K562 (cell line): Measurements from ENCODE around the gene LCA5. TPM values are rescaled to one million over a fixed set of nuclear protein-coding genes. Genes with fewer than 3 reads are reported as not detected.

Source experiments
- BACH1 ChIP-seq: fragments of 200-800 bp; sonication (Bioruptor generic); IDR thresholded peaks from 2 replicates; pipeline ENCODE4 v1.6.1; 2016; ENCODE audit warnings: missing genetic modification characterization, missing compliant biosample characterization
- BMI1 ChIP-seq: fragments of 150-350 bp; IDR thresholded peaks from 2 replicates; pipeline ENCODE4 v1.6.1; 2014; ENCODE audit warnings: low read length
- BRF1 ChIP-seq: IDR thresholded peaks from 3 replicates; pipeline ENCODE4 v1.6.1; 2011; ENCODE audit warnings: borderline replicate concordance, mild to moderate bottlenecking; ENCODE audit not compliant: insufficient read length; ENCODE audit errors: extremely low read depth
- DNMT1 ChIP-seq: fragments of 450-650 bp; IDR thresholded peaks from 2 replicates; pipeline ENCODE4 v1.6.1; 2016; ENCODE audit warnings: antibody characterized with exemption, mild to moderate bottlenecking
- HDAC2 ChIP-seq: fragments of 450-650 bp; IDR thresholded peaks from 2 replicates; pipeline ENCODE4 v1.6.1; 2016; ENCODE audit warnings: mild to moderate bottlenecking
- MEF2A ChIP-seq: IDR thresholded peaks from 2 replicates; pipeline ENCODE4 v1.6.1; 2011; ENCODE audit warnings: low read depth, mild to moderate bottlenecking, low read length, moderate library complexity; ENCODE audit not compliant: control insufficient read depth
- MTA2 ChIP-seq: fragments of 450-650 bp; IDR thresholded peaks from 2 replicates; pipeline ENCODE4 v1.6.1; 2016; ENCODE audit warnings: low read depth
- MYNN ChIP-seq, 2 experiments: sonication (generic); formaldehyde crosslinking in 1 of 2; IDR thresholded peaks; 2 replicates each; pipeline versions ENCODE4 v1.5.0 to v1.6.1; 2016 to 2020; ENCODE audit warnings: antibody characterized with exemption in 1 of 2, missing genetic modification reagents in 1 of 2
- NCOR1 ChIP-seq: fragments of 450-650 bp; IDR thresholded peaks from 2 replicates; pipeline ENCODE4 v1.6.1; 2016; ENCODE audit warnings: mild to moderate bottlenecking, moderate library complexity
- NELFE ChIP-seq: IDR thresholded peaks from 2 replicates; pipeline ENCODE4 v1.6.1; 2011; ENCODE audit warnings: mild to moderate bottlenecking; ENCODE audit not compliant: insufficient read depth, insufficient read length
- NFE2 ChIP-seq: IDR thresholded peaks from 2 replicates; pipeline ENCODE4 v1.6.1; 2014; ENCODE audit warnings: antibody characterized with exemption, low read depth
- RAD51 ChIP-seq: fragments of 450-650 bp; IDR thresholded peaks from 2 replicates; pipeline ENCODE4 v1.7.1; 2016; ENCODE audit warnings: low read depth, mild to moderate bottlenecking, borderline replicate concordance
- SLC30A9 ChIP-seq: fragments of 250-450 bp; sonication (Bioruptor Pico); IDR thresholded peaks from 2 replicates; pipeline ENCODE4 v1.8.0; 2022; ENCODE audit warnings: mild to moderate bottlenecking, moderate library complexity
- YY1 ChIP-seq, 3 experiments: IDR thresholded peaks; 2 replicates each; pipeline ENCODE4 v1.6.1; 2011; ENCODE audit warnings: low read length in 2 of 3, mild to moderate bottlenecking in 2 of 3, moderate library complexity in 2 of 3, borderline replicate concordance in 1 of 3, control low read depth in 1 of 3, low read depth in 1 of 3; ENCODE audit not compliant: insufficient read depth in 3 of 3, insufficient replicate concordance in 2 of 3, control insufficient read depth in 1 of 3, insufficient read length in 1 of 3; ENCODE audit errors: extremely low read depth in 1 of 3
- ZKSCAN3 ChIP-seq: fragments of 250-450 bp; sonication (Bioruptor Pico); IDR thresholded peaks from 2 replicates; pipeline ENCODE4 v1.4.0; 2020
- ZNF175 ChIP-seq: fragments of 200-800 bp; sonication (Bioruptor generic); IDR thresholded peaks from 2 replicates; pipeline ENCODE4 v1.6.1; 2016; ENCODE audit warnings: low read depth, mild to moderate bottlenecking, missing genetic modification characterization, missing compliant biosample characterization
- polyA plus RNA-seq, 8 experiments: library from polyadenylated mRNA; depleted of rRNA in 4 of 8; stranded (reverse) in 5 of 8; unstranded in 3 of 8; fragments of >200 nt; fragmentation: Nextera tagmentation in 2 of 8; fragmentation: Illumina TruSeq in 1 of 8; extraction: Ambion mirVana in 2 of 8; extraction: Trizol in 1 of 8; gene quantifications; 2 replicates each; pipeline versions ENCODE4 v1.2.1 to v1.2.3, GENCODE V29; 2011 to 2014; ENCODE audit warnings: inconsistent platforms in 1 of 8, missing spikeins in 1 of 8
- total RNA-seq, 7 experiments: library from RNA; depleted of rRNA in 6 of 7; stranded (reverse); fragments of >200 nt in 6 of 7; fragmentation: Illumina TruSeq in 2 of 7; extraction: Trizol in 2 of 7; gene quantifications; 2 replicates each; pipeline versions ENCODE4 v1.2.1 to v1.2.3, GENCODE V29; 2011 to 2021; ENCODE audit warnings: low replicate concordance in 1 of 7
- TF ChIP-seq, protein P1 (sequence below): fragments of 450-650 bp; IDR thresholded peaks from one replicate; pipeline ENCODE4 v1.6.1; 2018; ENCODE audit warnings: mild to moderate bottlenecking, moderate library complexity; ENCODE audit not compliant: partially characterized antibody
- TF ChIP-seq, protein P2 (sequence below): sonication (generic); formaldehyde crosslinking; IDR thresholded peaks from 2 replicates; pipeline ENCODE4 v1.8.0; 2022; ENCODE audit warnings: missing genetic modification reagents, mild to moderate bottlenecking, borderline replicate concordance
- TF ChIP-seq, protein P3 (sequence below): fragments of 150-350 bp; IDR thresholded peaks from 2 replicates; pipeline ENCODE4 v1.6.1; 2014; ENCODE audit warnings: low read depth, mild to moderate bottlenecking, low read length, borderline replicate concordance
- TF ChIP-seq, protein P4 (sequence below): fragments of 250-450 bp; sonication (Bioruptor Pico); IDR thresholded peaks from 2 replicates; pipeline ENCODE4 v1.8.0; 2022; ENCODE audit warnings: inconsistent platforms, mild to moderate bottlenecking, moderate library complexity, borderline replicate concordance

The LCA5 gene
- total and polyA plus RNA-seq, 9 of the 15 experiments (the other 6 are each of a cell fraction or from before 2014, with no cell fraction given): 1.0 to 3.4 (median 1.8) TPM

DNA sequence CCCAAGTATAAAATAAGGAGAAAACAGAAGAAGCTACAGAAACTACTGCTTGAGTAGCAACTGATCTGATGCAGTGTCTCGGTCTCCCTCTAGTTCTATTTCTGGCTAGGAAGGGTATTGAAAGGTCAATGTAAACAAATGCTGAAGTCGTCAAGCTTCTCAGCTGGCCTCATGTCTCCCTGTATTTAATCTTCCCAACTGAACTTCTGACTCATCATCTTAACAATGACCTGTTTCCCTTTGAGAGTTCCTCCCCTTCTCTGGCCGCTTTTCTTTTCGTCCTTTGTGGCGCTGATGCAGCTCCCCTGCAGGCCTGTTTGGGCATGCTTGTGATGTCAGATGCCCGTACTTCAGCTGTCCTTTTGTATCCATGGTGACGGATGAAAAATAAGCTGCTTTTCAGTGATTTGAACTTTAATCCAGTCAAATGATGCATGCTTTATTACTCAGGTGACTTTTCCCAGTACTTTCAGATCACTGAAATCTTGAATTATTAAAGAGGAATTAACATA lies 7.8 kb upstream of the LCA5 start (continued):
- TF ChIP-seq NELFE (no peak), RAD51 (peak; percentile 20; the same call in 1 of the 2 replicates), HDAC2 (peak; percentile 74), BRF1 (no peak), MEF2A (peak; percentile 99), MTA2 (peak; percentile 31), BMI1 (no peak), NFE2 (peak; percentile 85), BACH1 (tag) (peak; percentile 90), NCOR1 (peak; percentile 88), SLC30A9 (CRISPR knock-in tag) (no peak), MYNN (IDR thresholded peaks at IDR 0.05) (peak; percentile 90), MYNN (CRISPR knock-in tag; IDR thresholded peaks at IDR 0.05) (no peak), ZKSCAN3 (CRISPR knock-in tag) (no peak), YY1 (IDR thresholded peaks at IDR 0.05; ENCODE audit: borderline replicate concordance in 1 of 3, control insufficient read depth in 1 of 3, extremely low read depth in 1 of 3, insufficient read depth in 3 of 3, insufficient read length in 1 of 3, insufficient replicate concordance in 2 of 3, low read depth in 1 of 3, low read length in 2 of 3) (peak in 1 of 3 experiments; percentile 29), ZNF175 (CRISPR knock-in tag) (0 out of 2 replicates have a peak, but pooled peaks have one; percentile 68), DNMT1 (no peak)
- TF ChIP-seq, protein P1, sequence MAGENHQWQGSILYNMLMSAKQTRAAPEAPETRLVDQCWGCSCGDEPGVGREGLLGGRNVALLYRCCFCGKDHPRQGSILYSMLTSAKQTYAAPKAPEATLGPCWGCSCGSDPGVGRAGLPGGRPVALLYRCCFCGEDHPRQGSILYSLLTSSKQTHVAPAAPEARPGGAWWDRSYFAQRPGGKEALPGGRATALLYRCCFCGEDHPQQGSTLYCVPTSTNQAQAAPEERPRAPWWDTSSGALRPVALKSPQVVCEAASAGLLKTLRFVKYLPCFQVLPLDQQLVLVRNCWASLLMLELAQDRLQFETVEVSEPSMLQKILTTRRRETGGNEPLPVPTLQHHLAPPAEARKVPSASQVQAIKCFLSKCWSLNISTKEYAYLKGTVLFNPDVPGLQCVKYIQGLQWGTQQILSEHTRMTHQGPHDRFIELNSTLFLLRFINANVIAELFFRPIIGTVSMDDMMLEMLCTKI: no peak
- TF ChIP-seq, protein P2, sequence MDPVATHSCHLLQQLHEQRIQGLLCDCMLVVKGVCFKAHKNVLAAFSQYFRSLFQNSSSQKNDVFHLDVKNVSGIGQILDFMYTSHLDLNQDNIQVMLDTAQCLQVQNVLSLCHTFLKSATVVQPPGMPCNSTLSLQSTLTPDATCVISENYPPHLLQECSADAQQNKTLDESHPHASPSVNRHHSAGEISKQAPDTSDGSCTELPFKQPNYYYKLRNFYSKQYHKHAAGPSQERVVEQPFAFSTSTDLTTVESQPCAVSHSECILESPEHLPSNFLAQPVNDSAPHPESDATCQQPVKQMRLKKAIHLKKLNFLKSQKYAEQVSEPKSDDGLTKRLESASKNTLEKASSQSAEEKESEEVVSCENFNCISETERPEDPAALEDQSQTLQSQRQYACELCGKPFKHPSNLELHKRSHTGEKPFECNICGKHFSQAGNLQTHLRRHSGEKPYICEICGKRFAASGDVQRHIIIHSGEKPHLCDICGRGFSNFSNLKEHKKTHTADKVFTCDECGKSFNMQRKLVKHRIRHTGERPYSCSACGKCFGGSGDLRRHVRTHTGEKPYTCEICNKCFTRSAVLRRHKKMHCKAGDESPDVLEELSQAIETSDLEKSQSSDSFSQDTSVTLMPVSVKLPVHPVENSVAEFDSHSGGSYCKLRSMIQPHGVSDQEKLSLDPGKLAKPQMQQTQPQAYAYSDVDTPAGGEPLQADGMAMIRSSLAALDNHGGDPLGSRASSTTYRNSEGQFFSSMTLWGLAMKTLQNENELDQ (CRISPR knock-in tag): no peak
- TF ChIP-seq, protein P3, sequence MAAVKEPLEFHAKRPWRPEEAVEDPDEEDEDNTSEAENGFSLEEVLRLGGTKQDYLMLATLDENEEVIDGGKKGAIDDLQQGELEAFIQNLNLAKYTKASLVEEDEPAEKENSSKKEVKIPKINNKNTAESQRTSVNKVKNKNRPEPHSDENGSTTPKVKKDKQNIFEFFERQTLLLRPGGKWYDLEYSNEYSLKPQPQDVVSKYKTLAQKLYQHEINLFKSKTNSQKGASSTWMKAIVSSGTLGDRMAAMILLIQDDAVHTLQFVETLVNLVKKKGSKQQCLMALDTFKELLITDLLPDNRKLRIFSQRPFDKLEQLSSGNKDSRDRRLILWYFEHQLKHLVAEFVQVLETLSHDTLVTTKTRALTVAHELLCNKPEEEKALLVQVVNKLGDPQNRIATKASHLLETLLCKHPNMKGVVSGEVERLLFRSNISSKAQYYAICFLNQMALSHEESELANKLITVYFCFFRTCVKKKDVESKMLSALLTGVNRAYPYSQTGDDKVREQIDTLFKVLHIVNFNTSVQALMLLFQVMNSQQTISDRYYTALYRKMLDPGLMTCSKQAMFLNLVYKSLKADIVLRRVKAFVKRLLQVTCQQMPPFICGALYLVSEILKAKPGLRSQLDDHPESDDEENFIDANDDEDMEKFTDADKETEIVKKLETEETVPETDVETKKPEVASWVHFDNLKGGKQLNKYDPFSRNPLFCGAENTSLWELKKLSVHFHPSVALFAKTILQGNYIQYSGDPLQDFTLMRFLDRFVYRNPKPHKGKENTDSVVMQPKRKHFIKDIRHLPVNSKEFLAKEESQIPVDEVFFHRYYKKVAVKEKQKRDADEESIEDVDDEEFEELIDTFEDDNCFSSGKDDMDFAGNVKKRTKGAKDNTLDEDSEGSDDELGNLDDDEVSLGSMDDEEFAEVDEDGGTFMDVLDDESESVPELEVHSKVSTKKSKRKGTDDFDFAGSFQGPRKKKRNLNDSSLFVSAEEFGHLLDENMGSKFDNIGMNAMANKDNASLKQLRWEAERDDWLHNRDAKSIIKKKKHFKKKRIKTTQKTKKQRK: no peak
- TF ChIP-seq, protein P4, sequence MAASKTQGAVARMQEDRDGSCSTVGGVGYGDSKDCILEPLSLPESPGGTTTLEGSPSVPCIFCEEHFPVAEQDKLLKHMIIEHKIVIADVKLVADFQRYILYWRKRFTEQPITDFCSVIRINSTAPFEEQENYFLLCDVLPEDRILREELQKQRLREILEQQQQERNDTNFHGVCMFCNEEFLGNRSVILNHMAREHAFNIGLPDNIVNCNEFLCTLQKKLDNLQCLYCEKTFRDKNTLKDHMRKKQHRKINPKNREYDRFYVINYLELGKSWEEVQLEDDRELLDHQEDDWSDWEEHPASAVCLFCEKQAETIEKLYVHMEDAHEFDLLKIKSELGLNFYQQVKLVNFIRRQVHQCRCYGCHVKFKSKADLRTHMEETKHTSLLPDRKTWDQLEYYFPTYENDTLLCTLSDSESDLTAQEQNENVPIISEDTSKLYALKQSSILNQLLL (CRISPR knock-in tag): no peak
